SK-N-SH (cell line): Measurements from ENCODE around the gene PLXDC1.

ENCODE experiments used
- CTCF ChIP-seq: fragments of 200-600 bp; sonication (generic); IDR thresholded peaks from 2 replicates; pipeline ENCODE4 v1.6.1; 2017; ENCODE audit warnings: antibody characterized with exemption, mild to moderate bottlenecking, moderate library complexity
- EP300 ChIP-seq, 2 experiments: IDR thresholded peaks; 2 replicates each; pipeline versions ENCODE4 v1.4.0 to v1.6.1; 2012; ENCODE audit warnings: borderline replicate concordance in 1 of 2, low read depth in 1 of 2, low read length in 1 of 2
- EZH2phosphoT487 ChIP-seq: fragments of 200-600 bp; sonication (generic); IDR thresholded peaks from 2 replicates; pipeline ENCODE4 v1.6.1; 2017; ENCODE audit warnings: low read depth, mixed run types, mild to moderate bottlenecking, antibody characterized with exemption, moderate library complexity, borderline replicate concordance
- JUND ChIP-seq: IDR thresholded peaks from 2 replicates; pipeline ENCODE4 v1.4.0; 2012
- POLR2AphosphoS5 ChIP-seq: IDR thresholded peaks from 2 replicates; pipeline ENCODE4 v1.6.1; 2012; ENCODE audit warnings: low read depth, low read length
- REST ChIP-seq: IDR thresholded peaks from 2 replicates; pipeline ENCODE4 v1.6.1; 2012; ENCODE audit warnings: mild to moderate bottlenecking, low read depth, low read length, moderate library complexity
- RFX5 ChIP-seq: IDR thresholded peaks from 2 replicates; pipeline ENCODE4 v1.6.1; 2012; ENCODE audit warnings: mild to moderate bottlenecking, improper control_type of control experiment, low read length
- TF ChIP-seq, protein P1 (sequence below): IDR thresholded peaks from 2 replicates; pipeline ENCODE4 v1.4.0; 2012; ENCODE audit warnings: low read depth, borderline replicate concordance
- TF ChIP-seq, protein P2 (sequence below): IDR thresholded peaks from 2 replicates; pipeline ENCODE4 v1.4.0; 2012; ENCODE audit warnings: low read depth, borderline replicate concordance

DNA sequence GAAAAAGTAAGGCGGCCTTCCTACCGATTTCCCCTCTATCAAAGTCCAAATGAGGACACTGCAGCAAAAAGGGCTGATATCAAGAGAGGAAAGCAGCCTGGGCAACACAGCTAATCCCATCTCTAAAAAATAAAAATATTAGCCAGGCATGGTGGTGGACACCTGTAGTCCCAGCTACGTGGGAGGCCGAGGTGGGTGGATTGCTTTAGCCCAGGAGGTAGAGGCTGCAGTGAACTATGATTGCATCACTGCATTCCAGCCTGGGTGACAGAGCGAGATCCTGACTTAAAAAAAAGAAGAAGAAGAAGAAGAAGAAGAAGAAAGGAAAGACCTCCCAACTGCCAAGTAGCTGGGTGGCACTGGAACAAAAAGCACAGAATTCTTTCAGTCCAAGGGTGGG is 31.6 kb upstream of the PLXDC1 start:
- TF ChIP-seq RFX5 = no peak
- TF ChIP-seq, protein P1, sequence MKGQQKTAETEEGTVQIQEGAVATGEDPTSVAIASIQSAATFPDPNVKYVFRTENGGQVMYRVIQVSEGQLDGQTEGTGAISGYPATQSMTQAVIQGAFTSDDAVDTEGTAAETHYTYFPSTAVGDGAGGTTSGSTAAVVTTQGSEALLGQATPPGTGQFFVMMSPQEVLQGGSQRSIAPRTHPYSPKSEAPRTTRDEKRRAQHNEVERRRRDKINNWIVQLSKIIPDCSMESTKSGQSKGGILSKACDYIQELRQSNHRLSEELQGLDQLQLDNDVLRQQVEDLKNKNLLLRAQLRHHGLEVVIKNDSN = no peak
- no peak for TF ChIP-seq CTCF
- TF ChIP-seq JUND = no peak
- TF ChIP-seq EP300 (IDR thresholded peaks at IDR 0.05; ENCODE audit: borderline replicate concordance in 1 of 2, low read depth in 1 of 2, low read length in 1 of 2) = no peak
- no peak for TF ChIP-seq EZH2phosphoT487
- TF ChIP-seq, protein P2, sequence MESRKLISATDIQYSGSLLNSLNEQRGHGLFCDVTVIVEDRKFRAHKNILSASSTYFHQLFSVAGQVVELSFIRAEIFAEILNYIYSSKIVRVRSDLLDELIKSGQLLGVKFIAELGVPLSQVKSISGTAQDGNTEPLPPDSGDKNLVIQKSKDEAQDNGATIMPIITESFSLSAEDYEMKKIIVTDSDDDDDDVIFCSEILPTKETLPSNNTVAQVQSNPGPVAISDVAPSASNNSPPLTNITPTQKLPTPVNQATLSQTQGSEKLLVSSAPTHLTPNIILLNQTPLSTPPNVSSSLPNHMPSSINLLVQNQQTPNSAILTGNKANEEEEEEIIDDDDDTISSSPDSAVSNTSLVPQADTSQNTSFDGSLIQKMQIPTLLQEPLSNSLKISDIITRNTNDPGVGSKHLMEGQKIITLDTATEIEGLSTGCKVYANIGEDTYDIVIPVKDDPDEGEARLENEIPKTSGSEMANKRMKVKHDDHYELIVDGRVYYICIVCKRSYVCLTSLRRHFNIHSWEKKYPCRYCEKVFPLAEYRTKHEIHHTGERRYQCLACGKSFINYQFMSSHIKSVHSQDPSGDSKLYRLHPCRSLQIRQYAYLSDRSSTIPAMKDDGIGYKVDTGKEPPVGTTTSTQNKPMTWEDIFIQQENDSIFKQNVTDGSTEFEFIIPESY = no peak
- no peak for TF ChIP-seq REST
- TF ChIP-seq POLR2AphosphoS5 = no peak
